H1 (cell line): ENCODE results near the gene PMF1. TPM values are rescaled to one million over a fixed set of nuclear protein-coding genes. Genes with fewer than 3 reads are reported as not detected.

Source experiments
- GABPA ChIP-seq: IDR thresholded peaks from 2 replicates; pipeline ENCODE4 v1.6.1; 2011; ENCODE audit warnings: mild to moderate bottlenecking, low read length, moderate library complexity, borderline replicate concordance; ENCODE audit not compliant: insufficient read depth
- HDAC2 ChIP-seq, 2 experiments: fragments of 300-600 bp in 1 of 2; sonication (generic) in 1 of 2; IDR thresholded peaks; 2 replicates each; pipeline ENCODE4 v1.6.1; 2011 to 2012; ENCODE audit warnings: low read depth in 2 of 2, low read length in 2 of 2, mild to moderate bottlenecking in 2 of 2, moderate library complexity in 2 of 2, borderline replicate concordance in 1 of 2, inconsistent platforms in 1 of 2
- MAX ChIP-seq: IDR thresholded peaks from 2 replicates; pipeline ENCODE4 v1.6.1; 2012; ENCODE audit warnings: inconsistent platforms
- POLR2AphosphoS5 ChIP-seq: IDR thresholded peaks from 2 replicates; pipeline ENCODE4 v1.6.1; 2011; ENCODE audit warnings: low read depth, low read length
- RAD21 ChIP-seq, 2 experiments: IDR thresholded peaks in 1 of 2; conservative IDR thresholded peaks in 1 of 2; 2 replicates each; pipeline ENCODE4 v1.6.1; 2011; ENCODE audit warnings: low read depth in 2 of 2, low read length in 2 of 2, improper control_type of control experiment in 1 of 2, inconsistent platforms in 1 of 2, mild to moderate bottlenecking in 1 of 2, moderate library complexity in 1 of 2
- RFX5 ChIP-seq: IDR thresholded peaks from 2 replicates; pipeline ENCODE4 v1.6.1; 2011; ENCODE audit warnings: low read depth, low read length, improper control_type of control experiment, borderline replicate concordance
- TCF12 ChIP-seq: IDR thresholded peaks from 2 replicates; pipeline ENCODE4 v1.6.1; 2011; ENCODE audit warnings: low read depth, mild to moderate bottlenecking, low read length
- polyA plus RNA-seq, 7 experiments: library from polyadenylated mRNA; depleted of rRNA in 3 of 7; stranded (reverse) in 5 of 7; unstranded in 2 of 7; fragments of >200 nt in 5 of 7; fragments of 200-250 nt in 2 of 7; gene quantifications; 1 replicate in 5 of 7; 2 replicates in 1 of 7; 4 replicates in 1 of 7; pipeline versions ENCODE4 v1.2.1 to v1.2.3, GENCODE V29; 2011 to 2013; ENCODE audit warnings: missing spikeins in 2 of 7, mixed read lengths in 2 of 7
- total RNA-seq: library from RNA; stranded (reverse); fragmentation: NEBNext Ultra II Directional; extraction: Animal tissue kit (Norgen Biotek cat#: 25700); gene quantifications from 2 replicates; pipeline ENCODE4 v1.2.1, GENCODE V29; 2021
- TF ChIP-seq, protein P1 (sequence below): IDR thresholded peaks from 2 replicates; pipeline ENCODE4 v1.6.1; 2011; ENCODE audit warnings: low read length, improper control_type of control experiment

The PMF1 gene
- total and polyA plus RNA-seq, 2 of the 8 experiments (the other 6 are each of a cell fraction or from before 2014, with no cell fraction given): 113 to 296 TPM

- no peak for TF ChIP-seq MAX
- TF ChIP-seq RFX5: no peak
- TF ChIP-seq RAD21 (IDR thresholded peaks at IDR 0.05 in 1 of 2, conservative IDR thresholded peaks at IDR 0.05 in 1 of 2; ENCODE audit: low read depth in 2 of 2, low read length in 2 of 2): no peak
- TF ChIP-seq, protein P1, sequence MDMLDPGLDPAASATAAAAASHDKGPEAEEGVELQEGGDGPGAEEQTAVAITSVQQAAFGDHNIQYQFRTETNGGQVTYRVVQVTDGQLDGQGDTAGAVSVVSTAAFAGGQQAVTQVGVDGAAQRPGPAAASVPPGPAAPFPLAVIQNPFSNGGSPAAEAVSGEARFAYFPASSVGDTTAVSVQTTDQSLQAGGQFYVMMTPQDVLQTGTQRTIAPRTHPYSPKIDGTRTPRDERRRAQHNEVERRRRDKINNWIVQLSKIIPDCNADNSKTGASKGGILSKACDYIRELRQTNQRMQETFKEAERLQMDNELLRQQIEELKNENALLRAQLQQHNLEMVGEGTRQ: no peak
- TF ChIP-seq HDAC2 (IDR thresholded peaks at IDR 0.05; ENCODE audit: borderline replicate concordance in 1 of 2, low read depth in 2 of 2, low read length in 2 of 2): no peak
- no peak for TF ChIP-seq GABPA
- no peak for TF ChIP-seq POLR2AphosphoS5
- TF ChIP-seq TCF12: no peak
Measured at GRCh38 chr1:156164125-156164831, 48.5 kb upstream of the PMF1 start (continued).
